Activated CD4-positive, alpha-beta T cell treated with anti-CD3 and anti-CD28 coated beads, Interleukin-2, amount 50 U/mL, for 4 hours (primary cell): Measurements from ENCODE around the gene ANKRD23.
"Not testable (repeated sequence)": the region's sequence is repeated elsewhere in the genome, so short reads cannot be mapped to it uniquely, and the experiment has no call there.

Experiments used
- DNase-seq, 2 experiments: peaks; one replicate each; pipeline ENCODE4 v3.0.0-alpha.2; 2020

The ANKRD23 gene

GRCh38 chr2:96813656-96814055 is 30.2 kb downstream of the ANKRD23 start:
- DNase-seq, result no peak

- DNase-seq, result no peak
Observed at GRCh38 chr2:96811917-96812316, 31.9 kb downstream of the ANKRD23 start.

GRCh38 chr2:96810783-96811192 is 33.0 kb downstream of the ANKRD23 start:
- DNase-seq, result no peak

DNA sequence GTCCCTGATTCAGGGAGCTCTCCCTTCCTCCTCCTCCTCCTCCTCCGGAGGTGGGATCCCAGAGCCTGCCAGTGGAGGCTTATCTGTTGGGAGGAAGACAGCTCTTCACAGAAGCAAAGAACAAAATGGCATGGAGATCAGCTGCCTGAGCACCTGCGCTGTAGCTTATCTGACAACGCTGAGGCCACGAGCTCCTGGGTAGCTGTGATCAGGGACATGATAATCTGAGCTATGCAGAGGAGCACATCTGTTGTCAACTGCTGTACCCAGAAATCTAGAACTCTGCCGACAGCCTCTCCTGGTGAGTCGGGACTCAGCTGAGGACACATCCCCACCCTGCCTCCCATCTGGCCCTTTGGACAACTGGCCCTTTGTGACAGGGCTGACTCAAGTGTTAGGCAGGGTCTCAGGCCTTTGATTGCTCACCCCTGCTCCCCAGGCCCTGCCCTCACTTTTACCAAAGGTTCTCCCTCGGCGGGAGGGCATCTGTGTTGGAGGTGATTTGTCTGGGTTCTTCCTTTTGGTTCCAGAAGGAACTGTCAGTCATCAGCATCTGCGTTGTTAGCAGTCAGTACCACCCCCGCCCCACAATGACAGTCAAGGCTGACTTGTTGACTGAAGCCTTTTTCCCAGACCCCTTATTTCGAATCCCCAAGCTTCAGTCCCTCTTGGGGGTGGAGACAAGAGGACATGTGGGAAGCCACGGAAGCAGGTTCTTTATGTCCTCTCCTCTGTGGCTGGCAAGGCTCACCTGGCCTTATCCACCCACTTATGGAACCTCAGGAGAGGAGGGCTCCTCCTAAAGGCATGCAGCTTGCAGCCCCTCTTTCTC is 33.7 kb downstream of the ANKRD23 start:
- no peak for DNase-seq

GRCh38 chr2:96809216-96809882 is 34.5 kb downstream of the ANKRD23 start:
- DNase-seq, result no peak

DNA sequence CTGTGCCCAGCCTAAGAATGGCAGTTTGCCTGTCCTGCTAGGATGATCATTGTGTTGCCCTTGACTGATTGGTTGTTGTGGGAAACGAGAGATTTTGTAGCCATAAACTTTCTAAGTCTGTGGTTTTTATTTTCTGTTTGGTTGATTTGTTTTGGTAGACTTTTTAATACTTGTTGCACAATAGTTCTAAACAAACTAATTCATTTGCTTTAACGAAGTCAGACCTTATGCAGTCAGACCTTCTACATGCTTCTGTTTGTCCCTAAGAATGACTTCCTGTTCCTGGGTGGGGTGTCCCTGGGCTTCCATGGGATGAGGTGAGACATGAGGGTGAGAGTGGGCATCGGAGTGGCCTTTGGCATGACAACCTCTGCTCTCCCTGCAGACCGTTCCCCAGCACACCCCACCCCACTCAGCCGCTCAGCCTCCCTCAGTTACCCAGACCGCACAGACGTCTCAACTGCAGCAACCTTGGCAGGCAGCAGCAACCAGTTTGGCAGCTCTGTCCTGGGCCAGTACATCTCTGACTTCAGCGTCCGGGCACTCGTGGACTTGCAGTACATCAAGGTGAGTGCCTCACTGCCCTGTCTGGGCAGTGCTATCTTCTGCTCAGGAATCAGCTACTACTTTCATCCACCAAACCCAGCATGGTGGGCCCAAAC is 35.5 kb downstream of the ANKRD23 start:
- DNase-seq, result no peak

- DNase-seq, result no peak
Observed at GRCh38 chr2:96807127-96807471, 36.7 kb downstream of the ANKRD23 start.

DNA sequence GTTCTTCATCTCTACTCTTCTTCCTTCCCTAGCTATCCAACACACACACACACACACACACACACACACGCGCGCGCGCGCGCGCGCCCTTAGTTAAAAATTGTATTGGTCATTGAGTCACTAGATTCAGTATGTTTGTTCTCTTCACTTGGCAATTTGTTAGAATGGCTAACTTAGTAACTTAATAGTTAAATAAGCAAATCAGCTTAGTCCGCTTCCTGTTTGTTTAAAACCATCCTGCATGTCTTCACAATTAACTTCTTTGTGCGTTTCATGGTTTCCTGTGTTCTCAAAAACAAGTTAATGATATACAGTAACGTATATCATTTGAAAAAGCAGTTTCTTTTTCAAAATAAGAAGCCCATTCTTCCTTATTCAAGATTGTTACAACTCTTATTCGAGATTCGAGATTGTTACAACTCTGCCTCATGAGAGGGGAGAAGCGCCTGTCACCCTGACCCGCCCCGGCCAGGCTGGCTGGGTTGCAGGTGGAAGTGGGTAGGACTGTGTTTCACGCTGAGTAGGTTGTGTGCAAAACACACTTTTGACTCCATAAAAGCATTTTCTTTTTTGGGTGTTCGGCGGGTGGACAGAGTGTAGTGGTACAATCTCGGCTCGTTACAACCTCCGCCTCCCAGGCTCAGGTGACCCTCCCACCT is 37.2 kb downstream of the ANKRD23 start:
- peak in 1 of 2 experiments; percentile 27 for DNase-seq

DNA sequence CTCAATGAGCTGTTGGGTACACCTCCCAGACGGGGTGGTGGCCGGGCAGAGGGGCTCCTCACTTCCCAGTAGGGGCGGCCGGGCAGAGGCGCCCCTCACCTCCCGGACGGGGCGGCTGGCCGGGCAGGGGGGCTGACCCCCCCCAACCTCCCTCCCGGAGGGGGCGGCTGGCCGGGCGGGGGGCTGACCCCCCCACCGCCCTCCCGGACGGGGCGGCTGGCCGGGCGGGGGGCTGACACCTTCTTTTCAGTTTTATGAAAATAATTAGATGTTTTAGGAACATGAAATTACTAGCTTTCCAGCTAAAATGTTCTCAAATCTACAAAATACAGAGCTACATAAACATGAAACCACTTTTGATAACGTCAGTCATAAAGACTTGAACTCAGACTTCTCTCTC is 37.9 kb downstream of the ANKRD23 start:
- not testable (repeated sequence) for DNase-seq

GRCh38 chr2:96804986-96805385 is 38.8 kb downstream of the ANKRD23 start:
- no peak for DNase-seq

DNA sequence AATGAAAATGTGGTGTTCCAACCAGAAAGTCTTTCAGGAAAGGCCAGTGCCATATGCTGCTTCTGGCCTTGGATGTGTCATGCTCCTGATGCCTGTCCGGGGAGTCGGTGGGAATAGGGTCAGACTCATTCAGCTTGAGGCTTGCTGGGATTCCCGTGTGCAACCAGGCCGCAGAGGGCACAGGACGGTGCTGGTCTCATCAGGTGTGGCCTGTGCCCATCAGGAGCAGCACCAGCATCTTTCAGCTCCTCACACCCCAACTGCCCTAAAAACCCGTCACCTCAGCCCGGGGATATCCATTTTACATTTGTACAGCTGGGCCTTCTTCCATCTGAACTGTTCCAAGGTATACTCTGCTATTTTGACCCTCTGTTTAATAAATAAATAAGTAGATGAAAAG is 41.1 kb downstream of the ANKRD23 start:
- no peak for DNase-seq

- peak; percentile 25 to 45 for DNase-seq
Observed at GRCh38 chr2:96801786-96802595, 41.8 kb downstream of the ANKRD23 start.

DNA sequence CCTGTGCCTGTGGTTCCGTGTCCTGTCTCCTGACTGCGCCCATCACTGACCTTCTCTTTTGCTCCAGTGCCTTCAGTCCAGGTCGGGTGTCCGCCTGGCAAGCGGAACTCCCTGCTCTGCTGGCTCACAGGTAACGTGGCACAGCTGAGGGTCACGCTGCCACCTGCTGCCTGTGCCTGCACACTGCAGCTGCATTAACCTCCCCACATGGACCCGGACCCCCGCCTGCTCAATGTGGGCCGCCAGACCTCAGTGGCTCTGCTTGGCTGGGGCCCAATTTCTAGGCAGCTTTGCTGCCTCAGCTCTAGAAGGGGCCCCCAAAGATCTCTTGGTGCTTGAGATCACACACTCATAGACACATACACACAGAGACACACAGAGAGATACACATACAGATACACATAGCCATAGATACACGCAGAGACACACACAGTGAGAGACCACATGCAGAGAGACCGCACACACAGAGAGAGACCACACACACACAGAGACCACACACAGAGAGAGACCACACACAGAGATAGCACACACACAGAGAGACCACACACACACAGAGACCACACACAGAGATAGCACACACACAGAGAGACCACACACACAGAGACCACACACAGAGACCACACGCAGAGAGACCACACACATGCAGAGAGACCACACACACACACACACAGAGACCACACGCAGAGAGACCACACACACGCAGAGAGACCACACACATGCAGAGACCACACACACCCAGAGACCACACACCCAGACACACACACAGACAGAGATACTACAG is 42.6 kb downstream of the ANKRD23 start:
- DNase-seq, result peak; percentile 66 to 67

- DNase-seq, result no peak
Observed at GRCh38 chr2:96800061-96801004, 43.5 kb downstream of the ANKRD23 start.

- DNase-seq, result no peak
Observed at GRCh38 chr2:96799623-96799935, 44.2 kb downstream of the ANKRD23 start.

DNA sequence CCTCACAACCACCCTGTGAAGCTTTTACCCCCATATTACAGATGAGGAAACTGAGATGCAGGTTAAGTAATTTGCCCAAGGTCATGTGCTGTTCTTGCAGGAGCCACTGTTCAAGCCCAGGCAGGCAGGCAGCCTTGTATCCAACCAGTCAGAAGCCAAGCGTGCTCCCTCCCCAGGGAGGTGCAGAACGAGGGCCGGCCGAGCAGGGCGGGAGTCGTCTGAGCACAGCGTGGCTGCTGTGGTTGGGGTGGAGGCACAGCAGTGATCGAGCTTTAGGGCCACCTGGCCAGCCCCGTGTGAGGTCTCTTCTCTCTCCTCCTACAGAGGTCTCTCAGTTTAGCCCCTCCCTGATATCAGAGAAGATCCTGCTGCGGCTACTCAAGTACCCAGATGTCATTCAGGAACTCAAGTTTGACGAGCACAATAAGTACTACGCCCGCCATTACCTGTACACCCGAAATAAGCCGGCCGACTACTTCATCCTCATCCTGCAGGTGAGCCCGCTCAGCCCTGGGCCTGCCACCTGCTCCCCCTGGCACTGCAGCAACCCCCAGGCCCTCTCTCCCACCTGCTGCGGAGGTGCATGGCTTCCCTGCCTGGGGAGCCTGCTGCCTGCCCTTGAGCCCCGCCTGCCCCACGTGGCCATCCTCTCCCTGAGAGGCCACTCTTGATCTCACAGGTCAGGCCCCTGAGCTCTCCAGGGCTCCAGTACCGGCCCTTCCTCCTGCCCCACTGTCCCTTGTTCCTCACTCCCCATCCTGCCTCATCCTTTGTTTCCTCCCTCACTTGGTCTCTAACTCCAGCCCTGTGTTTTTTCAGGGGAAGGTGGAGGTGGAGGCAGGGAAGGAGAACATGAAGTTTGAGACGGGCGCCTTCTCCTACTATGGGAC is 44.8 kb downstream of the ANKRD23 start:
- DNase-seq, result no peak

DNA sequence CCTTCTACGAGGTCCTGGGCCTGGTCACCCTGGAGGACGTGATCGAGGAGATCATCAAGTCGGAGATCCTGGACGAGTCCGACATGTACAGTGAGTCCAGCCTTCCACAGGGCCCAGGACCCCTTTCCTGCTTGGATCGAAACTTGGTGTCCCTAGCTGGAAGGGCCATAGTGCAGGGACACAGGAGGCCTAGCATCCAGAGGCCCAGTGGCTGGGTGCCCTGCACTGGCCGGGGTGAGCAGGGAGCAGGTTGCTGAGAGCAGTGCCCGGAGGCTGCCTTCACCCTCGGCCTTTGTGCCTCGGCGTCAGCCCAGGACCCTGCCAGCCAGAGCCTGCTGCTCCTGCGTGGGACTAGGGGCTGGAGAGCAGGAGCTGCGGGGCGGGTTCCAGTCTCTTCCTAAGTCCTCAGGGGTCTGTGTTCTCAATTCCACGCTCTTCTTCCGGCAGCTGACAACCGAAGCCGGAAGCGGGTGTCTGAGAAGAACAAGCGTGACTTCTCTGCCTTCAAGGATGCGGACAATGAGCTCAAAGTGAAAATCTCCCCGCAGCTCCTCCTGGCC is 46.7 kb downstream of the ANKRD23 start:
- no peak for DNase-seq

DNA sequence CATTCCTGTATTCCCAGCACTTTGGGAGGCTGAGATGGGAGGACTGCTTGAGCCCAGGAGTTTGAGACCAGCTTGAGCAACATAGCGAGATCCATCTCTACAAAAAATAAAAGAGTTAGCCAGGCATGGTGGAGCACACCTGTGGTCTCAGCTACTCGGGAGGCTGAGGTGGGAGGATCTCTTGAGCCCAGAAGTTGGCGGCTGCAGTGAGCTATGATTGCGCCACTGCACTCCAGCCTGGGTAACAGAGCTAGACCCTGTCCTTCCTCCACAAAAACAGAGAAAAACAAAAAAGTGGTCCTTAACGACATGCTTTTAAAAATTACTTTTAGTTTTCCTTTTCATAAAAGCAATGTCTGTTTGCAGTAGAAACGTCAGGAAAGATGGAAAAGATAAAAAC is 47.3 kb downstream of the ANKRD23 start:
- DNase-seq, result not testable (repeated sequence)

GRCh38 chr2:96795076-96795475 is 48.7 kb downstream of the ANKRD23 start:
- no peak for DNase-seq
